Stomach (tissue), 19 donors: ENCODE results near the gene USO1. TPM values are rescaled to one million over a fixed set of nuclear protein-coding genes. Genes with fewer than 3 reads are reported as not detected.
A peak's percentile ranks its signal among the peaks of the same experiment; 100 is the strongest.

ENCODE experiments used
- DNase-seq, 2 donors: peaks; one replicate each; pipeline versions ENCODE4 v3.0.0 to v3.0.0-alpha.2; 2013 to 2019
- H3K27ac ChIP-seq, 5 donors: fragments of 200-600 bp in 4 of 5; sonication (generic) in 4 of 5; one replicate each; pipeline ENCODE4 v1.5.1; 2013 to 2019; ENCODE audit warnings: mild to moderate bottlenecking in 1 of 5, moderate library complexity in 1 of 5
- H3K27me3 ChIP-seq, 3 donors: fragments of 200-600 bp; sonication (generic); one replicate each; pipeline ENCODE4 v1.5.1; 2017 to 2019; ENCODE audit warnings: mixed run types in 1 of 3
- H3K36me3 ChIP-seq, 4 donors: fragments of 200-600 bp; sonication (generic); 1 replicate in 3 of 4; 2 replicates in 1 of 4; pipeline ENCODE4 v1.5.1; 2016 to 2019
- H3K4me1 ChIP-seq, 4 donors: fragments of 200-600 bp; sonication (generic); one replicate each; pipeline ENCODE4 v1.5.1; 2016 to 2019
- H3K4me3 ChIP-seq, 4 donors: fragments of 200-600 bp; sonication (generic) in 3 of 4; one replicate each; pipeline ENCODE4 v1.5.1; 2016 to 2019; ENCODE audit warnings: mild to moderate bottlenecking in 1 of 4
- H3K9me3 ChIP-seq, 4 donors: fragments of 200-600 bp; sonication (generic); one replicate each; pipeline ENCODE4 v1.5.1; 2016 to 2019
- CTCF ChIP-seq, 7 experiments: fragments of 450-650 bp in 4 of 7; fragments of 200-600 bp in 3 of 7; sonication (generic) in 3 of 7; IDR thresholded peaks; one replicate each; pipeline ENCODE4 v1.5.1; 2016 to 2019; ENCODE audit warnings: antibody characterized with exemption in 7 of 7, control low read depth in 2 of 7, mild to moderate bottlenecking in 1 of 7
- EP300 ChIP-seq: sonication (generic); formaldehyde crosslinking; IDR thresholded peaks from one replicate; pipeline ENCODE4 v1.6.1; 2017; ENCODE audit warnings: antibody characterized with exemption
- POLR2A ChIP-seq, 4 donors: fragments of 450-650 bp; IDR thresholded peaks; one replicate each; pipeline ENCODE4 v1.6.1; 2016; ENCODE audit warnings: antibody characterized with exemption in 4 of 4, control low read depth in 2 of 4, mild to moderate bottlenecking in 1 of 4, moderate library complexity in 1 of 4
- POLR2AphosphoS5 ChIP-seq, 3 donors: sonication (generic); formaldehyde crosslinking; IDR thresholded peaks; one replicate each; pipeline ENCODE4 v1.6.1; 2016; ENCODE audit warnings: antibody characterized with exemption in 3 of 3
- WGBS, 5 donors: extraction: QIAGEN DNeasy Blood & Tissue Kit in 3 of 5; methylation state at CpG; one replicate each; pipeline versions ENCODE4 v1.1.5 to v1.1.7; 2013 to 2018; 5-methylcytosine and 5-hydroxymethylcytosine counted together
- intact Hi-C: fragments of 100-400 bp; cut with DNase I; formaldehyde crosslinking; loops from one replicate; pipeline ENCODE4 v1.15.1; 2023; ENCODE audit warnings: low total_unique reads
- long read RNA-seq, 10 donors: transcript quantifications; one replicate each; lab custom pipeline, GENCODE V29; 2026
- polyA plus RNA-seq, 3 donors: library from polyadenylated mRNA; stranded (reverse); fragments of 200-250 nt; gene quantifications; one replicate each; pipeline ENCODE4 v1.2.3, GENCODE V29; 2013
- total RNA-seq, 5 donors: library from RNA; depleted of rRNA; stranded (reverse); fragments of >200 nt; gene quantifications; one replicate each; pipeline versions ENCODE4 v1.1.0 to v1.2.3, GENCODE V29; 2014 to 2016
- donor health status: healthy with polysubstance abuse.
- donor health status: Bipolar disorder and iron deficiency.
- donor health status: healthy.

Gene USO1
- total RNA-seq = 100 to 1,000 TPM in 3 of 5 donors, 10 to 100 TPM in 2; 20.6 to 120 (median 104) TPM
- polyA plus RNA-seq = 10 to 100 TPM; 23.0 to 31.3 (median 23.6) TPM
- long read RNA-seq, donor 1, full-length matches to known transcripts = 1 of 1 reads
- long read RNA-seq, donor 1, partial matches to known transcripts = 0 of 1 reads
- long read RNA-seq, donor 1, other reads (novel, unspliced or antisense) = 0 of 1 reads
- long read RNA-seq, donor 2, full-length matches to known transcripts = 2 of 2 reads
- long read RNA-seq, donor 2, partial matches to known transcripts = 0 of 2 reads
- long read RNA-seq, donor 2, other reads (novel, unspliced or antisense) = 0 of 2 reads
- long read RNA-seq, donor 3, full-length matches to known transcripts = 2 of 9 reads
- long read RNA-seq, donor 3, partial matches to known transcripts = 7 of 9 reads
- long read RNA-seq, donor 3, other reads (novel, unspliced or antisense) = 0 of 9 reads
- long read RNA-seq, donor 4, full-length matches to known transcripts = 1 of 1 reads
- long read RNA-seq, donor 4, partial matches to known transcripts = 0 of 1 reads
- long read RNA-seq, donor 4, other reads (novel, unspliced or antisense) = 0 of 1 reads
- long read RNA-seq, donor 5, full-length matches to known transcripts = 1 of 1 reads
- long read RNA-seq, donor 5, partial matches to known transcripts = 0 of 1 reads
- long read RNA-seq, donor 5, other reads (novel, unspliced or antisense) = 0 of 1 reads
- long read RNA-seq, donor 6 = 0 reads
- long read RNA-seq, donor 7, full-length matches to known transcripts = 2 of 21 reads
- long read RNA-seq, donor 7, partial matches to known transcripts = 19 of 21 reads
- long read RNA-seq, donor 7, other reads (novel, unspliced or antisense) = 0 of 21 reads
- long read RNA-seq, donor 8, full-length matches to known transcripts = 1 of 1 reads
- long read RNA-seq, donor 8, partial matches to known transcripts = 0 of 1 reads
- long read RNA-seq, donor 8, other reads (novel, unspliced or antisense) = 0 of 1 reads
- long read RNA-seq, donor 9, full-length matches to known transcripts = 1 of 1 reads
- long read RNA-seq, donor 9, partial matches to known transcripts = 0 of 1 reads
- long read RNA-seq, donor 9, other reads (novel, unspliced or antisense) = 0 of 1 reads
- long read RNA-seq, donor 10 = 0 reads

DNA sequence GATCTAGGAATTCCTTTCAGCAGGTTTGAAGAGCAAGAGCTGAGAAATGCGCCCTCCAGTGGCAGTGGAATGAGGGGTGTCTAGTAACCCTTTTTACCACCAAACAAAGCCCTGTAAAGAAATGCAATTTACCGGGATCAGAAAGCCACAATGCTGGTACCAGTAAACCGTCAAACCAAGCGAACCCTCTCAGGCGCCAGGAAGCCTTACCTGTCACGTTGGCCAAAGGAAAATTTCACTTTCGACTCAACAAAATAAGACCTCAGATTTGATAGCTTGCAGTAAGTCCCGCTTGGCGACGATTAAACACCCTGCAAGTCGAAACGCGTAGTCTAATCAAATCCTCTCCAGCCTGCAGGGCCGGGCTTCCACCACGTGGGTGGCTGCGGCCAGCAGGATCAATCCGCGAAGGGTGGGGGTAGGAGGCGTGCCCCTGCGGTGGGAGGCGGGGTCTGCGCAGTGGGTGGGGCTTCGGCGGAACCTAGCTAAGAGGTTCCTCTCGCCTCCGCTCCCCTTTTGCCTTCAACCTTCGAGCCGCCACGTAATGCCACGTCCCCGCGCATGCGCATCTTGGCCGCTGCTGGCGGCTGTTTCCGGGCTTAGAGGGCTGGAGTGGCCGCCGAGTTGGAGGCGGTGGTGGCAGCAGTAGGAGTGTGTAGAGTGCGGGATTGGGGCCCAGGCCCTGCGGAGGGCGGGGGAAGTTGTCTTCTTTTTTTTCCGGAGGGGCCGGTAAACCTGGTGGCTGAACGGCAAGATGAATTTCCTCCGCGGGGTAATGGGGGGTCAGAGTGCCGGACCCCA, at the start of gene USO1:
Gene USO1 (plus strand): TSS at position 512 of the 801 bp plus-strand sequence. CDS start 243 bp downstream, at position 755.
- Histone ChIP-seq H3K27me3 (no peaks in the 10 kb centered on the region), H3K36me3 (no peaks in the 10 kb centered on the region), H3K4me3 (peak within 1 kb of the TSS; percentile 75 to 96 (median 90)), H3K9me3 (no peaks in the 10 kb centered on the region), H3K4me1 (peaks cover 17 to 55% (median 43%) of the 10 kb centered on the region in 4 donors), H3K27ac (peak within 1 kb of the TSS; percentile 93 to 99 (median 99))
- intact Hi-C loops = loop anchor here (10.0 kb wide), 1 partner anchor 49 kb away; the partner anchor contains the start of gene G3BP2
- DNase-seq = peak; percentile 99 to 100
- TF ChIP-seq CTCF (IDR thresholded peaks at IDR 0.05) (peak in 5 of 7 experiments; percentile 46 to 79 (median 63)), POLR2A (IDR thresholded peaks at IDR 0.05) (peak in 2 of 4 donors; percentile 92 to 96), POLR2AphosphoS5 (IDR thresholded peaks at IDR 0.05) (peak; percentile 99), EP300 (no peak)
- WGBS, 5 donors = 0 to 1% (median 0%) methylated on average over 40 to 48 of the region's 48 CpGs

DNA sequence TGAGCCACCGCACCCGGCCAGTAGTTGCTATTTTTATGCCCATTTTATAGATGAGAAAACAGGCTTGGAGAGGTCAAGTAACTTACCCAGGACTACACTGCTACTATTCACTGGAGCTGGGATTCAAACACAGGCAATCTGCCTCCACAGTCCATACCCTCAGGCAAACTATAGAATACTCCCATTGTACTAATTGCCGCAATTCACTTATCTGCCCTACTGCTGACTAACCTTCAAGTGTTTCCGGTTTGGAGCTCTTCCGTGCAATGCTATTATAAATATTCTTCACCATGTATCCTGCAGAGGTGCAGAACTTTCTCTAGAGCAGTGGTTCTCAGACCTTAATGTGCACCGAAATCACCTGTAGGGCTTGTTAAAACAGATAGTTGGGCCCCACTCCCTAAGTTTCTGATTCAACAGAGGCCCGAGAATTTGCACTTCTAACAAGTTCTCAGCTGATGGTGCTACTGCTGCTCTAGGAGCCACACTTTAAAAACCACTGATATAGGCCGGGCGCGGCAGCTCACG, 49.3 kb upstream of the USO1 start:
- Histone ChIP-seq H3K36me3 (no peaks in the 10 kb centered on the region), H3K9me3 (no peaks in the 10 kb centered on the region), H3K4me1 (peaks cover 7 to 30% (median 24%) of the 10 kb centered on the region in 4 donors), H3K27ac (peak overlapping the region in 1 of 5 donors; percentile 98), H3K4me3 (no peak overlapping the region), H3K27me3 (no peaks in the 10 kb centered on the region)
- 85 to 93% (median 92%) methylated on average over 11 of the region's 11 CpGs for WGBS, 5 donors
- no peak for DNase-seq
- intact Hi-C loops = loop anchor here (10.0 kb wide), 1 partner anchor 50 kb away; the partner anchor contains the start of gene USO1
- TF ChIP-seq CTCF (IDR thresholded peaks at IDR 0.05) = no peak

DNA sequence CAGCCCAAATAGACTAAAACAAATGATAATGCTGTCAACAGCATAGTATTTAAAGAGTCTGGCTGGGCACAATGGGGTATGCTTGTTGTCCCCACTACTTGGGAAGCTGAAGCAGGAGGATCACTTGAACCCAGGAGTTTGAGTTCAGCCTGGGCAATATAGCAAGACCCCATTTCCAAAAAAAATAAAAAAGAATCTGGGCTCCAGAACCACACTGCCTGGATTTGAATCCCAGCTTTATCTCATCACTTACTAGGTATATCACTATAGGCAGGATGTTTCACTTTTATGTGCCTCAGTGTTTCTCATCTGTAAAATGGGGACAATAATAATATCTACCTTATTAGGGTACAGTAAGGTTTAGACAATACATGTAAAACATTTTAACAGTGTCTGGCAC, 45.9 kb upstream of the USO1 start:
- intact Hi-C loops = loop anchor here (10.0 kb wide), 1 partner anchor 46 kb away; the partner anchor contains the start of gene USO1

More for the DNA sequence above, 45.9 kb upstream of the USO1 start:
- Histone ChIP-seq H3K4me3 (no peak overlapping the region), H3K27ac (no peak overlapping the region), H3K36me3 (no peaks in the 10 kb centered on the region), H3K4me1 (peaks cover 7 to 8% (median 7%) of the 10 kb centered on the region in 4 donors), H3K9me3 (no peaks in the 10 kb centered on the region), H3K27me3 (no peaks in the 10 kb centered on the region)
- TF ChIP-seq POLR2A (IDR thresholded peaks at IDR 0.05) (no peak), POLR2AphosphoS5 (IDR thresholded peaks at IDR 0.05) (no peak), CTCF (IDR thresholded peaks at IDR 0.05) (no peak), EP300 (no peak)
- no peak for DNase-seq
